HCT116 (cell line): ENCODE measurements around the gene MGAT4A. TPM values are rescaled to one million over a fixed set of nuclear protein-coding genes. Genes with fewer than 3 reads are reported as not detected.

Experiments
- ATAC-seq: fragments of 200-7000 bp; cut with Tn5 transposase; 2 replicates; pipeline ENCODE4 v1.9.1; 2020; ENCODE audit warnings: mild to moderate bottlenecking, moderate library complexity
- BruUV-seq: library from RNA; stranded (reverse); fragments of 400-500 nt; replicated peaks from 2 replicates; lab custom pipeline; 2021; lab: Mats Ljungman, UMichigan
- CTCF ChIA-PET: fragments of 300-600 bp; sonication (Branson Sonifier 250); formaldehyde crosslinking; loops from one replicate; lab custom pipeline; 2021; ENCODE audit warnings: antibody characterized with exemption; lab: Charles Lee
- POLR2A ChIA-PET: fragments of 300-600, 350-600 bp; sonication (Branson Sonifier 250); formaldehyde crosslinking; loops from one replicate; lab custom pipeline; 2021; ENCODE audit warnings: antibody characterized with exemption; lab: Charles Lee
- RAD21 ChIA-PET, 2 experiments: fragments of 300-600 bp; sonication (Branson Sonifier 250); formaldehyde crosslinking; loops; one replicate each; lab custom pipeline; 2023; ENCODE audit warnings: low total read pairs in 2 of 2; ENCODE audit not compliant: uncharacterized antibody in 2 of 2, unreplicated experiment in 2 of 2, low non-redundant PET in 1 of 2; lab: Charles Lee
- DNase-seq: peaks from one replicate; pipeline ENCODE4 v3.0.0-alpha.2; 2010; ENCODE audit warnings: low read depth, low spot score
- H2AFZ ChIP-seq: fragments of 200-600 bp; shearing (Covaris generic), sonication (generic); 2 replicates; pipeline ENCODE4 v1.6.1; 2017; ENCODE audit warnings: low read depth, mixed run types, mixed read lengths, antibody characterized with exemption, low read length; ENCODE audit not compliant: poor library complexity, severe bottlenecking
- H3K27ac ChIP-seq: 2 replicates; pipeline ENCODE4 v1.5.1; 2012; ENCODE audit warnings: low read depth, low read length
- H3K27me3 ChIP-seq: fragments of 200-600 bp; sonication (generic); 2 replicates; pipeline ENCODE4 v1.6.1; 2016; ENCODE audit warnings: mixed run types, low read length, mixed read lengths; ENCODE audit not compliant: insufficient read depth
- H3K36me3 ChIP-seq, 2 experiments: fragments of 200-500 bp in 1 of 2; fragments of 200-600 bp in 1 of 2; sonication (Bioruptor generic) in 1 of 2; sonication (generic) in 1 of 2; 2 replicates each; pipeline versions ENCODE4 v1.5.1 to v1.6.1; 2014 to 2016; ENCODE audit warnings: low read length in 2 of 2, inconsistent platforms in 1 of 2, mixed read lengths in 1 of 2, mixed run types in 1 of 2; ENCODE audit not compliant: insufficient read depth in 2 of 2, control insufficient read depth in 1 of 2
- H3K4me1 ChIP-seq, 2 experiments: fragments of 200-600 bp in 1 of 2; sonication (generic) in 1 of 2; 2 replicates each; pipeline versions ENCODE4 v1.5.1 to v1.6.1; 2012 to 2017; ENCODE audit warnings: low read length in 2 of 2, inconsistent platforms in 1 of 2, mild to moderate bottlenecking in 1 of 2, mixed read lengths in 1 of 2, mixed run types in 1 of 2, moderate library complexity in 1 of 2; ENCODE audit not compliant: insufficient read depth in 2 of 2, control insufficient read depth in 1 of 2
- H3K4me2 ChIP-seq: fragments of 200-600 bp; sonication (generic); 2 replicates; pipeline ENCODE4 v1.6.1; 2017; ENCODE audit warnings: mixed run types, low read length, mixed read lengths
- H3K4me3 ChIP-seq, 2 experiments: fragments of 200-600 bp in 1 of 2; sonication (generic) in 1 of 2; replicated peaks in 1 of 2; 2 replicates each; pipeline ENCODE4 v1.5.1; 2011 to 2016; ENCODE audit warnings: low read length in 2 of 2, control low read depth in 1 of 2, low read depth in 1 of 2, mild to moderate bottlenecking in 1 of 2, mixed read lengths in 1 of 2, mixed run types in 1 of 2
- H3K79me2 ChIP-seq: fragments of 200-600 bp; sonication (generic); 2 replicates; pipeline ENCODE4 v1.6.1; 2017; ENCODE audit warnings: mild to moderate bottlenecking, mixed run types, low read length, moderate library complexity, mixed read lengths; ENCODE audit not compliant: insufficient read depth
- H3K9ac ChIP-seq: fragments of 200-600 bp; sonication (generic); 2 replicates; pipeline ENCODE4 v1.6.1; 2016; ENCODE audit warnings: low read length, mixed read lengths
- H3K9me2 ChIP-seq: fragments of 200-600 bp; sonication (generic), shearing (Covaris generic); 2 replicates; pipeline ENCODE4 v1.6.1; 2017; ENCODE audit warnings: mixed run types, mild to moderate bottlenecking, moderate library complexity; ENCODE audit not compliant: insufficient read depth
- H3K9me3 ChIP-seq, 2 experiments: fragments of 200-500 bp in 1 of 2; fragments of 200-600 bp in 1 of 2; sonication (Bioruptor generic) in 1 of 2; sonication (generic) in 1 of 2; 2 replicates each; pipeline ENCODE4 v1.6.1; 2014 to 2017; ENCODE audit warnings: low read length in 2 of 2, mixed read lengths in 2 of 2, inconsistent platforms in 1 of 2, low read depth in 1 of 2, mild to moderate bottlenecking in 1 of 2, mixed run types in 1 of 2, moderate library complexity in 1 of 2; ENCODE audit not compliant: control insufficient read depth in 1 of 2, insufficient read depth in 1 of 2
- H4K20me1 ChIP-seq: fragments of 200-600 bp; sonication (generic), shearing (Covaris generic); 2 replicates; pipeline ENCODE4 v1.6.1; 2017; ENCODE audit warnings: mixed run types, mild to moderate bottlenecking, moderate library complexity; ENCODE audit not compliant: insufficient read depth
- CTCF ChIP-seq, 3 experiments: fragments of 200-600 bp in 1 of 3; sonication (generic) in 1 of 3; IDR thresholded peaks in 2 of 3; conservative IDR thresholded peaks in 1 of 3; 2 replicates each; pipeline ENCODE4 v1.5.1; 2012 to 2017; ENCODE audit warnings: low read depth in 2 of 3, low read length in 2 of 3, antibody characterized with exemption in 1 of 3, borderline replicate concordance in 1 of 3, control low read depth in 1 of 3, mild to moderate bottlenecking in 1 of 3, mixed read lengths in 1 of 3, mixed run types in 1 of 3, moderate library complexity in 1 of 3; ENCODE audit not compliant: insufficient read depth in 1 of 3
- ELF1 ChIP-seq: IDR thresholded peaks from 2 replicates; pipeline ENCODE4 v1.6.1; 2012; ENCODE audit warnings: low read depth, borderline replicate concordance
- EZH2phosphoT487 ChIP-seq: fragments of 200-600 bp; IDR thresholded peaks from 2 replicates; pipeline ENCODE4 v1.6.1; 2018; ENCODE audit warnings: antibody characterized with exemption, borderline replicate concordance
- POLR2AphosphoS5 ChIP-seq: IDR thresholded peaks from 2 replicates; pipeline ENCODE4 v1.6.1; 2011; ENCODE audit warnings: mild to moderate bottlenecking, low read depth, low read length, moderate library complexity
- YY1 ChIP-seq: IDR thresholded peaks from 2 replicates; pipeline ENCODE4 v1.6.1; 2011; ENCODE audit warnings: low read length, low read depth, moderate library complexity, mild to moderate bottlenecking; ENCODE audit not compliant: insufficient replicate concordance; ENCODE audit errors: extremely low read depth
- intact Hi-C: fragments of 100-400 bp; cut with micrococcal nuclease; formaldehyde crosslinking; loops from 2 replicates; pipeline ENCODE4 v1.10.0; 2022
- total RNA-seq: library from RNA; stranded (reverse); gene quantifications from one replicate; pipeline ENCODE4 v1.2.1, GENCODE V29; 2021; ENCODE audit not compliant: unreplicated experiment
- TF ChIP-seq, protein P1 (sequence below): IDR thresholded peaks from 2 replicates; pipeline ENCODE4 v1.6.1; 2012
- TF ChIP-seq, protein P2 (sequence below): IDR thresholded peaks from 2 replicates; pipeline ENCODE4 v1.6.1; 2012

MGAT4A gene
- total RNA-seq, 1 experiment from 2014 or later = 10.2 TPM

GRCh38 chr2:98583816-98584618 is 146.9 kb downstream of the MGAT4A start:
- intact Hi-C loops = no loop called here
- ATAC-seq = no peak
- no peak overlapping the region for H2AFZ ChIP-seq
- ChIA-PET RAD21 (no interaction called here), CTCF (interaction anchor here (1.1 kb wide), 1 partner anchor 15 kb away, joined by 3 read pairs; no protein-coding TSS in a partner anchor), POLR2A (no interaction called here)
- H4K20me1 ChIP-seq = no peaks in the 10 kb centered on the region
- no peaks in the 10 kb centered on the region for H3K27me3 ChIP-seq
- no TSS peak for BruUV-seq
- DNase-seq = no peak
- H3K4me3 ChIP-seq = no peak overlapping the region
- no peaks in the 10 kb centered on the region for H3K9me3 ChIP-seq
- no peaks in the 10 kb centered on the region for H3K79me2 ChIP-seq
- H3K9ac ChIP-seq = no peak overlapping the region
- no peak overlapping the region for H3K27ac ChIP-seq
- H3K36me3 ChIP-seq = no peaks in the 10 kb centered on the region
- TF ChIP-seq CTCF (IDR thresholded peaks at IDR 0.05 in 2 of 3, conservative IDR thresholded peaks at IDR 0.05 in 1 of 3; ENCODE audit: borderline replicate concordance in 1 of 3, insufficient read depth in 1 of 3, low read depth in 2 of 3, low read length in 2 of 3) (no peak), ELF1 (no peak)
- TF ChIP-seq, protein P1, sequence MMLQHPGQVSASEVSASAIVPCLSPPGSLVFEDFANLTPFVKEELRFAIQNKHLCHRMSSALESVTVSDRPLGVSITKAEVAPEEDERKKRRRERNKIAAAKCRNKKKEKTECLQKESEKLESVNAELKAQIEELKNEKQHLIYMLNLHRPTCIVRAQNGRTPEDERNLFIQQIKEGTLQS = no peak
- TF ChIP-seq, protein P2, sequence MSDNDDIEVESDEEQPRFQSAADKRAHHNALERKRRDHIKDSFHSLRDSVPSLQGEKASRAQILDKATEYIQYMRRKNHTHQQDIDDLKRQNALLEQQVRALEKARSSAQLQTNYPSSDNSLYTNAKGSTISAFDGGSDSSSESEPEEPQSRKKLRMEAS = no peak
- no peaks in the 10 kb centered on the region for H3K9me2 ChIP-seq
- no peaks in the 10 kb centered on the region for H3K4me1 ChIP-seq
- no peak overlapping the region for H3K4me2 ChIP-seq

DNA sequence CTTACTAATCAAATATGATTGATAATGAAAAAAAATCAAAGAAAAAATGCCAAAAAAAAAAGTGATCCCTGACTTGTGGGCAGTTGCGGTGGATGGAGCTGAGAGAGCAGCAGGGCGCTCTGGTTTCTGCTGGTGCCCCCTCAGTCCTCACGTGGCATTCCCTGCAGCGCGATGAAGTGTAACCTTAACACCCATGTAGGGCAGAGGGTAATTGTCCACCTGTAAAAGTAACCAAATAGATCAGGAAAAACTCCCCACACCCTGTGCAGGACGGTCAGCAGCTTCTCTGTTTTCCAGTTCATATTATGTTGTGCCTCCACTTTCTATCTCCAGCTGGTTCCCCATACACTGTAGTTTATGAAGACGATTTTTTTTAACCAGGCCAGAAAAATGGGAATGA is 147.7 kb downstream of the MGAT4A start:
- no TSS peak for BruUV-seq
- RAD21 ChIA-PET = no interaction called here
- no peak overlapping the region for H3K9ac ChIP-seq
- no peaks in the 10 kb centered on the region for H3K9me3 ChIP-seq
- no peak overlapping the region for H3K27ac ChIP-seq
- no peaks in the 10 kb centered on the region for H4K20me1 ChIP-seq
- CTCF ChIA-PET = no interaction called here
- no peaks in the 10 kb centered on the region for H3K36me3 ChIP-seq
- H3K4me1 ChIP-seq = no peaks in the 10 kb centered on the region
- no peaks in the 10 kb centered on the region for H3K27me3 ChIP-seq
- H2AFZ ChIP-seq = no peak overlapping the region
- no peaks in the 10 kb centered on the region for H3K9me2 ChIP-seq
- POLR2A ChIA-PET = no interaction called here
- ATAC-seq (no peak), DNase-seq (no peak)
- intact Hi-C loops = no loop called here
- no peak overlapping the region for H3K4me2 ChIP-seq
- H3K4me3 ChIP-seq = no peak overlapping the region
- no peak for TF ChIP-seq CTCF (IDR thresholded peaks at IDR 0.05 in 2 of 3, conservative IDR thresholded peaks at IDR 0.05 in 1 of 3; ENCODE audit: borderline replicate concordance in 1 of 3, insufficient read depth in 1 of 3, low read depth in 2 of 3, low read length in 2 of 3)
- no peak for TF ChIP-seq YY1
- no peak for TF ChIP-seq POLR2AphosphoS5
- TF ChIP-seq EZH2phosphoT487 = no peak
- TF ChIP-seq, all 23 proteins: peak for 0
- no peaks in the 10 kb centered on the region for H3K79me2 ChIP-seq
